ENCODE measurements around the gene ZNF526. TPM values are rescaled to one million over a fixed set of nuclear protein-coding genes. Genes with fewer than 3 reads are reported as not detected.

ZNF526 gene
- total and polyA plus RNA-seq, 12 donors, result 2.0 to 12.5 (median 6.2) TPM

GRCh38 chr19:42197375-42197817 lies 22.7 kb upstream of the ZNF526 start:
- Histone ChIP-seq H3K4me3 (no peak overlapping the region), H3K27me3 (no peaks in the 10 kb centered on the region), H3K9me3 (replicated peaks in 1 of 3) (no peaks in the 10 kb centered on the region), H3K27ac (no peak overlapping the region), H3K4me1 (replicated peaks in 1 of 2) (peaks cover 0 to 41% of the 10 kb centered on the region in 2 donors), H3K36me3 (replicated peaks in 1 of 2) (peaks cover 0 to 36% of the 10 kb centered on the region in 2 donors)
- no peak for TF ChIP-seq POLR2A (IDR thresholded peaks at IDR 0.05)
- TF ChIP-seq, protein P1, sequence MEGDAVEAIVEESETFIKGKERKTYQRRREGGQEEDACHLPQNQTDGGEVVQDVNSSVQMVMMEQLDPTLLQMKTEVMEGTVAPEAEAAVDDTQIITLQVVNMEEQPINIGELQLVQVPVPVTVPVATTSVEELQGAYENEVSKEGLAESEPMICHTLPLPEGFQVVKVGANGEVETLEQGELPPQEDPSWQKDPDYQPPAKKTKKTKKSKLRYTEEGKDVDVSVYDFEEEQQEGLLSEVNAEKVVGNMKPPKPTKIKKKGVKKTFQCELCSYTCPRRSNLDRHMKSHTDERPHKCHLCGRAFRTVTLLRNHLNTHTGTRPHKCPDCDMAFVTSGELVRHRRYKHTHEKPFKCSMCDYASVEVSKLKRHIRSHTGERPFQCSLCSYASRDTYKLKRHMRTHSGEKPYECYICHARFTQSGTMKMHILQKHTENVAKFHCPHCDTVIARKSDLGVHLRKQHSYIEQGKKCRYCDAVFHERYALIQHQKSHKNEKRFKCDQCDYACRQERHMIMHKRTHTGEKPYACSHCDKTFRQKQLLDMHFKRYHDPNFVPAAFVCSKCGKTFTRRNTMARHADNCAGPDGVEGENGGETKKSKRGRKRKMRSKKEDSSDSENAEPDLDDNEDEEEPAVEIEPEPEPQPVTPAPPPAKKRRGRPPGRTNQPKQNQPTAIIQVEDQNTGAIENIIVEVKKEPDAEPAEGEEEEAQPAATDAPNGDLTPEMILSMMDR (IDR thresholded peaks at IDR 0.05), result no peak
- intact Hi-C loops (cut with DNase I), result no loop called here
- 23 to 54% (median 38%) methylated on average over 2 to 5 of the region's 5 CpGs for WGBS, 4 donors
- DNase-seq, result peak in 1 of 7 donors; percentile 11

- WGBS, 4 donors, result 62 to 79% (median 73%) methylated on average over 5 to 7 of the region's 7 CpGs
- TF ChIP-seq POLR2A (IDR thresholded peaks at IDR 0.05), result no peak
- TF ChIP-seq, protein P1 (IDR thresholded peaks at IDR 0.05), result no peak
- intact Hi-C loops (cut with DNase I), result no loop called here
- peak in 1 of 7 donors; percentile 12 for DNase-seq
- Histone ChIP-seq H3K27ac (peak overlapping the region in 1 of 5 donors; percentile 16), H3K36me3 (replicated peaks in 1 of 2) (peaks cover 0 to 44% of the 10 kb centered on the region in 2 donors), H3K4me3 (no peak overlapping the region), H3K9me3 (replicated peaks in 1 of 3) (no peaks in the 10 kb centered on the region), H3K4me1 (replicated peaks in 1 of 2) (peaks cover 0 to 47% of the 10 kb centered on the region in 2 donors), H3K27me3 (no peaks in the 10 kb centered on the region)
These were observed 21.3 kb upstream of the ZNF526 start for GRCh38 chr19:42198676-42199439.

- intact Hi-C loops (cut with DNase I), result no loop called here
- Histone ChIP-seq H3K4me3 (no peak overlapping the region), H3K27ac (peak overlapping the region in 1 of 5 donors; percentile 16), H3K36me3 (replicated peaks in 1 of 2) (peaks cover 0 to 51% of the 10 kb centered on the region in 2 donors), H3K9me3 (replicated peaks in 1 of 3) (no peaks in the 10 kb centered on the region), H3K27me3 (no peaks in the 10 kb centered on the region), H3K4me1 (replicated peaks in 1 of 2) (peaks cover 0 to 47% of the 10 kb centered on the region in 2 donors)
- TF ChIP-seq, protein P1 (IDR thresholded peaks at IDR 0.05), result no peak
- no peak for TF ChIP-seq POLR2A (IDR thresholded peaks at IDR 0.05)
- peak in 3 of 7 donors; percentile 30 to 59 (median 51) for DNase-seq
- WGBS, 4 donors, result 73 to 78% (median 77%) methylated on average over 5 to 32 of the region's 32 CpGs
These were observed 20.5 kb upstream of the ZNF526 start for GRCh38 chr19:42199440-42200115.

DNA sequence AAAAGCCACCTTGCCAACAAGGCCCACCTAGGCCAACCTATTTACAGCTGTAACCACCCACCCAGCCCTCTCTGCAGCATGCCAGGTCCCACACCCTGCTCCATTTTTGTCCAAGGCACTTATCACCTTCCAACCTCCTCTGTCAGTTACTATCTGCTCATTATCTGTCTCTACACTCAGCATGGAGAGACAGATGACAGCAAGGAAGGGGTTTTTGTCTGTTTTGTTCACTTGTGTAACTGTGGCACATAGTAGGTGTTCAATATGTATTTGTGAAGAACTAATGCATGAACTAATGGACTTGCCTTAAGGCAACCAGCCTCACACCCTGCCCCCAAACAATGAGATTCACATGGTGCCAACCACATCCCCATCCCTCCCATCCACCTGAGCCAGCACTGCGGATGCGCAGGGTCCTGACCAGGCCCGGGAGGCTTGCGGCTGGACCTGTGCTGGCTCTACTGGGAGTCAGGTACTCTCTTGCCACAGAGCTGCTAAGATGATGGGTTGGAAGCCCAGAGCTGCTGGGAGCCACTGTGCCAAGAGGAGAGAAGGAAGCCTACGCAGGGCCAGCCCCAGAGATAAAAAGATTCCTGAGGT lies 19.9 kb upstream of the ZNF526 start:
- Histone ChIP-seq H3K27me3 (no peaks in the 10 kb centered on the region), H3K4me3 (no peak overlapping the region), H3K27ac (no peak overlapping the region), H3K9me3 (replicated peaks in 1 of 3) (no peaks in the 10 kb centered on the region), H3K4me1 (replicated peaks in 1 of 2) (peaks cover 0 to 47% of the 10 kb centered on the region in 2 donors), H3K36me3 (replicated peaks in 1 of 2) (peaks cover 0 to 57% of the 10 kb centered on the region in 2 donors)
- intact Hi-C loops (cut with DNase I), result no loop called here
- TF ChIP-seq, protein P1 (IDR thresholded peaks at IDR 0.05), result no peak
- TF ChIP-seq POLR2A (IDR thresholded peaks at IDR 0.05), result no peak
- DNase-seq, result peak in 1 of 7 donors; percentile 11
- 82 to 100% (median 89%) methylated on average over 1 to 5 of the region's 5 CpGs for WGBS, 4 donors

Measured in adrenal gland (tissue), 12 donors.